ENCODE measurements around the gene OGG1. TPM values are rescaled to one million over a fixed set of nuclear protein-coding genes. Genes with fewer than 3 reads are reported as not detected.

The OGG1 gene
- total RNA-seq, 1 donor from 2014 or later, result 15.3 TPM

DNA sequence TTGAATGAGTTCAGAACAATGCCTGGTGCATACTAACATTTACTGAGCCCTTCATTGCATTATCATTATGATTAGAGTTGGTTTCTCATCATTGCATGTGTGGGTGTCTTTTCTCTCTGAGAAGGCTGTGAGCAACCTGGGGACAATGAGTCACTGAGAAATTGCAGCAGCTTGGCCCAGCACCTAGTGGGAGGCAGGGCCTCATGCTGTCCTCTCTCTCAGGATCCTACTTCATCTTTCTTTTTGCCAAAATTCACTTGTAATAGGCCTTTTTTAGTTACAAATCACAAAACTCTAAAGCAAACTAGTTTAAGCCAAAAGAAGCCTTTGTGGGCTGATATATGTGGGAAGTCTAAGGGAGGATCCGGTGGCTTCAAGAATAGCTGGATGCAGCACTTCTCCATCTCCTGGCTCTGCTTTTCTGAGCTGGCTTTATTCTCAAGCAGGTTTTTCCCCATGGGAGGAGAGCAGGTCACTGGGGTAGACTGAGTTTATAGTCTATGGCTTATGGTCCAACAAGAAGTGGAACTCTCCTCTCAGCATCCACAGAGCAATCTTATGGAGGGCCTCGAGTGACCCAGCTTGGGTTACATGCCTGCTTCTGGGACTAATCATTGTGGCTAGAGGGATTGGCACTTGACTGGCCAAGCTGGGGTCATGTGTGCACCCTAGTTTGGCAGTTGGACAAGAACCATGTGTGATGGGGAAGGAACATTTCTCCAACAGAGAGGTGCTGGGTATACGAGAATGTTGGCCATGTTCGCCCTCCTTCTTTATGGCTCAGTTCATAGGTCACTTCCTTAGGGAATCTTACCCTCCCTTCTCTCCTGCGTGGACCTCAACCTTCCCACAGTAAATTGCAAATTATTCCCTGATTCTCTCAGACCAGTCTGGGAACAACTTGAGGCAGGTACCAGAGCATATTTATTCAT is 28.7 kb downstream of the OGG1 start:
- peak overlapping the region; percentile 26 for H3K4me2 ChIP-seq (ENCODE audit: low read length)
- DNase-seq (ENCODE audit: low read depth), result peak; percentile 68
- Mint-ChIP-seq H3K36me3 (ENCODE audit: low read depth, unreplicated experiment) (peaks cover 11% of the 10 kb centered on the region), H3K4me1 (ENCODE audit: low read depth, unreplicated experiment) (peaks cover 34% of the 10 kb centered on the region), H3K9me3 (ENCODE audit: unreplicated experiment) (peaks cover 2% of the 10 kb centered on the region), H3K27me3 (ENCODE audit: low read depth, unreplicated experiment) (no peaks in the 10 kb centered on the region), H3K27ac (ENCODE audit: unreplicated experiment) (no peak overlapping the region), H3K4me3 (ENCODE audit: unreplicated experiment) (no peak overlapping the region)
- H2AFZ ChIP-seq (ENCODE audit: low read depth, low read length), result no peak overlapping the region
- no peaks in the 10 kb centered on the region for H3K79me2 ChIP-seq (ENCODE audit: insufficient read depth, low read length)
- H3K9ac ChIP-seq (ENCODE audit: low read length), result no peak overlapping the region
- TF ChIP-seq, protein P1, sequence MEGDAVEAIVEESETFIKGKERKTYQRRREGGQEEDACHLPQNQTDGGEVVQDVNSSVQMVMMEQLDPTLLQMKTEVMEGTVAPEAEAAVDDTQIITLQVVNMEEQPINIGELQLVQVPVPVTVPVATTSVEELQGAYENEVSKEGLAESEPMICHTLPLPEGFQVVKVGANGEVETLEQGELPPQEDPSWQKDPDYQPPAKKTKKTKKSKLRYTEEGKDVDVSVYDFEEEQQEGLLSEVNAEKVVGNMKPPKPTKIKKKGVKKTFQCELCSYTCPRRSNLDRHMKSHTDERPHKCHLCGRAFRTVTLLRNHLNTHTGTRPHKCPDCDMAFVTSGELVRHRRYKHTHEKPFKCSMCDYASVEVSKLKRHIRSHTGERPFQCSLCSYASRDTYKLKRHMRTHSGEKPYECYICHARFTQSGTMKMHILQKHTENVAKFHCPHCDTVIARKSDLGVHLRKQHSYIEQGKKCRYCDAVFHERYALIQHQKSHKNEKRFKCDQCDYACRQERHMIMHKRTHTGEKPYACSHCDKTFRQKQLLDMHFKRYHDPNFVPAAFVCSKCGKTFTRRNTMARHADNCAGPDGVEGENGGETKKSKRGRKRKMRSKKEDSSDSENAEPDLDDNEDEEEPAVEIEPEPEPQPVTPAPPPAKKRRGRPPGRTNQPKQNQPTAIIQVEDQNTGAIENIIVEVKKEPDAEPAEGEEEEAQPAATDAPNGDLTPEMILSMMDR (IDR thresholded peaks at IDR 0.05; ENCODE audit: insufficient read depth, low read depth, low read length), result no peak
- no peak for TF ChIP-seq EZH2 (IDR thresholded peaks at IDR 0.05; ENCODE audit: insufficient read depth, low read length)
- no peak for FAIRE-seq
- no peaks in the 10 kb centered on the region for H4K20me1 ChIP-seq (ENCODE audit: insufficient read depth, low read length)
- no peaks in the 10 kb centered on the region for H3K27me3 ChIP-seq (ENCODE audit: insufficient read depth, low read length)
- no peak overlapping the region for H3K4me3 ChIP-seq (ENCODE audit: insufficient read depth, low read depth, low read length)
- peaks cover 16% of the 10 kb centered on the region for H3K36me3 ChIP-seq (ENCODE audit: insufficient read depth, low read length)
- no peaks in the 10 kb centered on the region for H3K9me3 ChIP-seq (ENCODE audit: insufficient read depth, low read depth, low read length)
- H3K4me1 ChIP-seq (ENCODE audit: insufficient read depth, low read length), result peaks cover 13% of the 10 kb centered on the region
- H3K27ac ChIP-seq (ENCODE audit: low read depth, low read length), result peak overlapping the region; percentile 20

DNA sequence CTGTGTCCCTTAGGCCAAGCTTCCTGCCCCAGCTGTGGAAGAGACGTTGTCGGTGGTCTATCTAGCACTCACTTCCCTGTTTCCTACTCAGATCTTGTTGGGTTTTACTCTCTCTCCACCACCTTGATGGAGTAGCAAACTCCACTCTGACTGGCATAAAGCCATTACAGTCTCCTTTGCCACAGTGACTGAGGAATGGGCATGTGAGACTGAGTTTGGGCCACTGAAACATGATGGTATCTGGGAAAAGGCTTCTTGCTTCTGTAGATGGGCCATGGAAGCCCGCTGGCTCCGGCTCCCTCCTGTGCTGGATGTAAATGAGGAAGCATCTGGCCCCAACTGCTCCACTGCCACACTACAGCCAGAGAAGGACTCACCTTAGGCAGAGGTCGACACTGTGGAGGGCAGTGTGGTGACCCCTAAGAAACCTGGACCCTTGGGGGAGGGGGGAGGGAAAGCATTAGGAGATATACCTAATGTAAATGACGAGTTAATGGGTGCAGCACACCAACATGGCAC is 29.4 kb downstream of the OGG1 start:
- Histone ChIP-seq H2AFZ (ENCODE audit: low read depth, low read length) (no peak overlapping the region), H3K4me1 (ENCODE audit: insufficient read depth, low read length) (peaks cover 13% of the 10 kb centered on the region), H3K9ac (ENCODE audit: low read length) (no peak overlapping the region), H3K36me3 (ENCODE audit: insufficient read depth, low read length) (peaks cover 18% of the 10 kb centered on the region), H3K4me3 (ENCODE audit: insufficient read depth, low read depth, low read length) (no peak overlapping the region), H4K20me1 (ENCODE audit: insufficient read depth, low read length) (no peaks in the 10 kb centered on the region), H3K9me3 (ENCODE audit: insufficient read depth, low read depth, low read length) (no peaks in the 10 kb centered on the region), H3K4me2 (ENCODE audit: low read length) (no peak overlapping the region), H3K27me3 (ENCODE audit: insufficient read depth, low read length) (no peaks in the 10 kb centered on the region), H3K79me2 (ENCODE audit: insufficient read depth, low read length) (no peaks in the 10 kb centered on the region), H3K27ac (ENCODE audit: low read depth, low read length) (no peak overlapping the region)
- Mint-ChIP-seq H3K27ac (ENCODE audit: unreplicated experiment) (no peak overlapping the region), H3K9me3 (ENCODE audit: unreplicated experiment) (peaks cover 2% of the 10 kb centered on the region), H3K36me3 (ENCODE audit: low read depth, unreplicated experiment) (peaks cover 11% of the 10 kb centered on the region), H3K4me1 (ENCODE audit: low read depth, unreplicated experiment) (peaks cover 34% of the 10 kb centered on the region), H3K27me3 (ENCODE audit: low read depth, unreplicated experiment) (no peaks in the 10 kb centered on the region), H3K4me3 (ENCODE audit: unreplicated experiment) (no peak overlapping the region)
- FAIRE-seq (no peak), DNase-seq (ENCODE audit: low read depth) (no peak)
- TF ChIP-seq, protein P1 (IDR thresholded peaks at IDR 0.05; ENCODE audit: insufficient read depth, low read depth, low read length), result no peak
- TF ChIP-seq EZH2 (IDR thresholded peaks at IDR 0.05; ENCODE audit: insufficient read depth, low read length), result no peak

All from astrocyte (in vitro differentiated cells and primary cell).